Astrocyte (in vitro differentiated cells and primary cell): ENCODE measurements around the gene HSD11B1. TPM values are rescaled to one million over a fixed set of nuclear protein-coding genes. Genes with fewer than 3 reads are reported as not detected.

Experiments used
- DNase-seq: peaks from one replicate; pipeline ENCODE4 v3.0.0-alpha.2; 2010; ENCODE audit warnings: low read depth
- FAIRE-seq: peaks from 2 replicates; lab custom pipeline; 2011; peaks lifted over from hg19 to GRCh38; lab: Jason Lieb, UNC
- H2AFZ ChIP-seq: 2 replicates; pipeline ENCODE4 v1.6.0; 2012; ENCODE audit warnings: low read depth, low read length, inconsistent platforms
- H3K27ac ChIP-seq: 2 replicates; pipeline ENCODE4 v1.5.1; 2011; ENCODE audit warnings: low read depth, low read length, inconsistent platforms
- H3K27me3 ChIP-seq: 2 replicates; pipeline ENCODE4 v1.6.0; 2011; ENCODE audit warnings: low read length, inconsistent platforms; ENCODE audit not compliant: insufficient read depth
- H3K36me3 ChIP-seq: 2 replicates; pipeline ENCODE4 v1.5.1; 2011; ENCODE audit warnings: low read length, inconsistent platforms; ENCODE audit not compliant: insufficient read depth
- H3K4me1 ChIP-seq: 2 replicates; pipeline ENCODE4 v1.5.1; 2011; ENCODE audit warnings: low read length, inconsistent platforms; ENCODE audit not compliant: insufficient read depth
- H3K4me2 ChIP-seq: 2 replicates; pipeline ENCODE4 v1.6.0; 2012; ENCODE audit warnings: low read length, inconsistent platforms
- H3K4me3 ChIP-seq: 2 replicates; pipeline ENCODE4 v1.5.1; 2011; ENCODE audit warnings: low read depth, mild to moderate bottlenecking, low read length, inconsistent platforms; ENCODE audit not compliant: insufficient read depth
- H3K79me2 ChIP-seq: 2 replicates; pipeline ENCODE4 v1.6.0; 2012; ENCODE audit warnings: mild to moderate bottlenecking, low read length, inconsistent platforms; ENCODE audit not compliant: insufficient read depth
- H3K9ac ChIP-seq: 2 replicates; pipeline ENCODE4 v1.6.0; 2012; ENCODE audit warnings: mild to moderate bottlenecking, low read length, inconsistent platforms
- H3K9me3 ChIP-seq: 2 replicates; pipeline ENCODE4 v1.5.1; 2012; ENCODE audit warnings: low read depth, mild to moderate bottlenecking, low read length, inconsistent platforms; ENCODE audit not compliant: insufficient read depth
- H4K20me1 ChIP-seq: 2 replicates; pipeline ENCODE4 v1.6.0; 2012; ENCODE audit warnings: low read length, inconsistent platforms; ENCODE audit not compliant: insufficient read depth
- H3K27ac Mint-ChIP-seq: one replicate; pipeline ENCODE4 v1.8.0; 2021; ENCODE audit warnings: mild to moderate bottlenecking, mixed read lengths; ENCODE audit not compliant: unreplicated experiment
- H3K27me3 Mint-ChIP-seq: one replicate; pipeline ENCODE4 v1.8.0; 2021; ENCODE audit warnings: low read depth, mixed read lengths; ENCODE audit not compliant: unreplicated experiment
- H3K36me3 Mint-ChIP-seq: one replicate; pipeline ENCODE4 v1.8.0; 2021; ENCODE audit warnings: low read depth, mixed read lengths; ENCODE audit not compliant: unreplicated experiment
- H3K4me1 Mint-ChIP-seq: one replicate; pipeline ENCODE4 v1.8.0; 2021; ENCODE audit warnings: low read depth, mixed read lengths; ENCODE audit not compliant: unreplicated experiment
- H3K4me3 Mint-ChIP-seq: one replicate; pipeline ENCODE4 v1.8.0; 2021; ENCODE audit warnings: mild to moderate bottlenecking, moderate library complexity, mixed read lengths; ENCODE audit not compliant: unreplicated experiment
- H3K9me3 Mint-ChIP-seq: one replicate; pipeline ENCODE4 v1.8.0; 2021; ENCODE audit warnings: mild to moderate bottlenecking, mixed read lengths; ENCODE audit not compliant: unreplicated experiment
- CTCF ChIP-seq: IDR thresholded peaks from 2 replicates; pipeline ENCODE4 v1.5.1; 2011; ENCODE audit warnings: low read depth, mild to moderate bottlenecking, inconsistent platforms, low read length, moderate library complexity; ENCODE audit not compliant: insufficient read depth
- EZH2 ChIP-seq: IDR thresholded peaks from 2 replicates; pipeline ENCODE4 v1.6.1; 2012; ENCODE audit warnings: mild to moderate bottlenecking, low read length, inconsistent platforms; ENCODE audit not compliant: insufficient read depth
- total RNA-seq: library from RNA; stranded (reverse); gene quantifications from 2 replicates; pipeline ENCODE4 v1.2.1, GENCODE V29; 2021

Gene HSD11B1
- total RNA-seq, 1 donor from 2014 or later: not detected

GRCh38 chr1:209707308-209707707 is 2.7 kb downstream of the HSD11B1 start:
- DNase-seq (no peak), FAIRE-seq (no peak)
- Histone ChIP-seq H3K4me2 (no peak overlapping the region), H2AFZ (no peak overlapping the region), H4K20me1 (no peaks in the 10 kb centered on the region), H3K9me3 (no peaks in the 10 kb centered on the region), H3K9ac (no peak overlapping the region), H3K79me2 (no peaks in the 10 kb centered on the region), H3K27ac (no peak overlapping the region), H3K27me3 (peaks cover 9% of the 10 kb centered on the region), H3K4me3 (no peak overlapping the region), H3K4me1 (no peaks in the 10 kb centered on the region), H3K36me3 (no peaks in the 10 kb centered on the region)
- no peaks in the 10 kb centered on the region for H3K4me1 Mint-ChIP-seq
- H3K4me3 Mint-ChIP-seq: no peak overlapping the region
- no peaks in the 10 kb centered on the region for H3K9me3 Mint-ChIP-seq
- H3K27me3 Mint-ChIP-seq: peaks cover 26% of the 10 kb centered on the region
- TF ChIP-seq CTCF (no peak), EZH2 (no peak)
- H3K27ac Mint-ChIP-seq: no peak overlapping the region
- no peaks in the 10 kb centered on the region for H3K36me3 Mint-ChIP-seq

GRCh38 chr1:209708297-209708696 is 3.7 kb downstream of the HSD11B1 start:
- TF ChIP-seq CTCF: no peak
- TF ChIP-seq EZH2: no peak
- Histone ChIP-seq H3K4me1 (no peaks in the 10 kb centered on the region), H4K20me1 (no peaks in the 10 kb centered on the region), H3K27me3 (peaks cover 7% of the 10 kb centered on the region), H3K27ac (no peak overlapping the region), H3K9ac (no peak overlapping the region), H3K9me3 (no peaks in the 10 kb centered on the region), H3K4me3 (no peak overlapping the region), H2AFZ (no peak overlapping the region), H3K4me2 (no peak overlapping the region), H3K36me3 (no peaks in the 10 kb centered on the region), H3K79me2 (no peaks in the 10 kb centered on the region)
- Mint-ChIP-seq H3K36me3 (no peaks in the 10 kb centered on the region), H3K9me3 (no peaks in the 10 kb centered on the region), H3K4me1 (no peaks in the 10 kb centered on the region), H3K27me3 (peaks cover 26% of the 10 kb centered on the region), H3K27ac (no peak overlapping the region), H3K4me3 (no peak overlapping the region)
- DNase-seq (no peak), FAIRE-seq (no peak)

- H3K36me3 ChIP-seq: no peaks in the 10 kb centered on the region
- H3K9me3 ChIP-seq: no peaks in the 10 kb centered on the region
- H3K9me3 Mint-ChIP-seq: no peaks in the 10 kb centered on the region
- no peak for FAIRE-seq
- peaks cover 22% of the 10 kb centered on the region for H3K27me3 Mint-ChIP-seq
- no peak overlapping the region for H3K27ac ChIP-seq
- no peaks in the 10 kb centered on the region for H3K36me3 Mint-ChIP-seq
- no peak overlapping the region for H3K4me3 Mint-ChIP-seq
- no peak overlapping the region for H2AFZ ChIP-seq
- H3K4me1 ChIP-seq: no peaks in the 10 kb centered on the region
- H3K27ac Mint-ChIP-seq: no peak overlapping the region
- no peak for DNase-seq
- H3K27me3 ChIP-seq: peaks cover 3% of the 10 kb centered on the region
- H3K9ac ChIP-seq: no peak overlapping the region
- H3K79me2 ChIP-seq: no peaks in the 10 kb centered on the region
- TF ChIP-seq CTCF: no peak
- no peak for TF ChIP-seq EZH2
- no peaks in the 10 kb centered on the region for H4K20me1 ChIP-seq
- H3K4me3 ChIP-seq: no peak overlapping the region
- H3K4me2 ChIP-seq: no peak overlapping the region
- H3K4me1 Mint-ChIP-seq: no peaks in the 10 kb centered on the region
Observed at GRCh38 chr1:209710093-209710492, 5.4 kb downstream of the HSD11B1 start.
